Esophagus (tissue), 2 donors: ENCODE measurements around the gene SPINT2. TPM values are rescaled to one million over a fixed set of nuclear protein-coding genes. Genes with fewer than 3 reads are reported as not detected.

Source experiments
- H3K27ac ChIP-seq, 2 donors: one replicate each; pipeline ENCODE4 v1.5.1; 2013; ENCODE audit warnings: low read depth in 2 of 2, mild to moderate bottlenecking in 2 of 2, inconsistent platforms in 1 of 2, low read length in 1 of 2, moderate library complexity in 1 of 2
- H3K27me3 ChIP-seq, 2 donors: one replicate each; pipeline ENCODE4 v1.6.1; 2013; ENCODE audit warnings: low read length in 2 of 2, control low read depth in 1 of 2, mild to moderate bottlenecking in 1 of 2; ENCODE audit not compliant: insufficient read depth in 2 of 2, control insufficient read depth in 1 of 2
- H3K36me3 ChIP-seq, 2 donors: one replicate each; pipeline ENCODE4 v1.6.1; 2013; ENCODE audit warnings: low read length in 1 of 2; ENCODE audit not compliant: control insufficient read depth in 2 of 2, insufficient read depth in 2 of 2
- H3K4me1 ChIP-seq, 2 donors: one replicate each; pipeline ENCODE4 v1.6.1; 2013; ENCODE audit warnings: low read length in 1 of 2; ENCODE audit not compliant: control insufficient read depth in 2 of 2, insufficient read depth in 2 of 2
- H3K4me3 ChIP-seq, 2 donors: one replicate each; pipeline ENCODE4 v1.5.1; 2013; ENCODE audit warnings: low read length in 2 of 2, mild to moderate bottlenecking in 2 of 2, low read depth in 1 of 2, moderate library complexity in 1 of 2
- H3K9me3 ChIP-seq, 2 donors: one replicate each; pipeline ENCODE4 v1.6.1; 2013; ENCODE audit warnings: mild to moderate bottlenecking in 2 of 2, low read depth in 1 of 2, low read length in 1 of 2, moderate library complexity in 1 of 2; ENCODE audit not compliant: control insufficient read depth in 2 of 2, insufficient read depth in 1 of 2
- WGBS, 2 donors: extraction: QIAGEN DNeasy Blood & Tissue Kit; methylation state at CpG; one replicate each; pipeline ENCODE4 v1.1.7; 2013; 5-methylcytosine and 5-hydroxymethylcytosine counted together
- polyA plus RNA-seq, 2 donors: library from polyadenylated mRNA; stranded (reverse); fragments of 200-250 nt; gene quantifications; one replicate each; pipeline ENCODE4 v1.2.3, GENCODE V29; 2013
- donor health status: healthy with polysubstance abuse.
- donor health status: Bipolar disorder and iron deficiency.

SPINT2 gene
- polyA plus RNA-seq, 2 donors, result 230 to 334 TPM

DNA sequence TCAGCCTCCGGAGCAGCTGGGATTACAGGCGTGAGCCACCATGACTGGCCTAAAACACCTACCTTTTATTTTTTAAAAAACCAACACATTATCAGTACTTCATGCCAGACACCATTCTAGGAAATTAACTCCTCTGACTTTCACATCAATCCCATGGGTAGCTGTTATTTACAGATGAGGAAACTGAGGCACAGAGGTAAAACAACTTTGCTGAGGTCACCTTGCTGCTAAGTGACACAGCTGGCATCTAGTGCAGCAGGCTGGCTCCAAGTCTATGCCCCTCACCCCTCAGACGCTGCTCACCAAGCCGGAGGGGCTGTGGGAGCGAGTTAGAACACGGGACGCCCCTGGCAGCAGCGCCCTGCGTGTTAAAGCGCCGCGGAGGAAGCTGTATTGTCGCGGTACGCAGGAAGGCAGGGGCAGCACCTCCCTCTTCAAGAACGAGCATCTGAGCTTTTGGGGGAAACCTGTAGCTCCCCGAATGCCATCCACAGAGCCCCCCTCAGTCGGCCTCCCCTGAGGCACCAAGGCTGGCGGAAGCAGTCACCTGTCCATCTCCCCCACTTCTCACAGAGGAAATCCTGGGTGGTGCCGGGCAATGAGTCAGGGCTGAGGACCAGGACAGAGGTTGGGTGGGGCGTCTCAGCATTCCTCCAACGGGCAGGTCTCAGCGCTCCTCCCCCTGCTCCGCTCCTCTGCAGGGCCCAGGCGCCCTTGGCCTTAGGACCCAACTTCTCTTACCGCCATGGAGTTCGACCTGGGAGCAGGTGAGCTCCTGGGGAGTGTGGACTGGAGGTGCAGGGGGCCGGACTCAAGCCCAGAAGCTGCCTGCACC is 39.4 kb downstream of the SPINT2 start, which contains the start of gene C19orf33:
Gene C19orf33, plus strand, starts transcription at position 735 of the 835 bp plus-strand sequence. Its CDS starts 11 bp downstream, at position 746.
- Histone ChIP-seq H3K9me3 (no peaks in the 10 kb centered on the region), H3K4me3 (peak within 1 kb of the TSS; percentile 55 to 60), H3K27me3 (no peaks in the 10 kb centered on the region), H3K36me3 (peaks cover 4 to 14% of the 10 kb centered on the region in 2 donors), H3K27ac (peak within 1 kb of the TSS; percentile 94 to 96), H3K4me1 (peaks cover 0 to 12% of the 10 kb centered on the region in 2 donors)
- WGBS, 2 donors, result 37 to 40% methylated on average over 28 of the region's 28 CpGs

DNA sequence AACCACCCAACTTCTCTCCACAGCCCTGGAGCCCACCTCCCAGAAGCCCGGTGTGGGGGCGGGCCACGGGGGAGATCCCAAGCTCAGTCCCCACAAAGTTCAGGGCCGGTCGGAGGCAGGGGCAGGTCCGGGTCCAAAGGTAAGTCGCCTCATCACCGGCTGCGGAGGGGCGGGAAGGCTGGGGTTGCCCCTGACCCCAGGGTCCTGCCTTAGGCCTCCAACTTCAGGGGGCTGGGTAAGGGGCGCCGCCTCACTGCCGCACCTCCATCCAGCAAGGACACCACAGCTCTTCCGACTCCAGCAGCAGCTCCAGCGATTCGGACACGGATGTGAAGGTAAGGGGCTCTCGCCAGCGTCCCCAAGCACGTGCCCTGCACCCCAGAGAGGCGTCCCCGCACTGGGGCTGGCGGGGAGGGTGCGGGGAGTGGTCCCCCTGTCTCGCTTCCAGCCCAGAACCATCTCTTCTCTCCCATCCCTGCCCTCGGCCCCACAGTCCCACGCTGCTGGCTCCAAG is 40.0 kb downstream of the SPINT2 start:
- no peaks in the 10 kb centered on the region for H3K27me3 ChIP-seq
- H3K4me1 ChIP-seq, result peaks cover 0 to 6% of the 10 kb centered on the region in 2 donors
- WGBS, 2 donors, result 50 to 53% methylated on average over 27 of the region's 27 CpGs
- H3K27ac ChIP-seq, result peak overlapping the region; percentile 94 to 96
- H3K36me3 ChIP-seq, result peaks cover 10 to 14% of the 10 kb centered on the region in 2 donors
- no peaks in the 10 kb centered on the region for H3K9me3 ChIP-seq
- peak overlapping the region; percentile 55 to 60 for H3K4me3 ChIP-seq

- Histone ChIP-seq H3K27ac (peak overlapping the region; percentile 94 to 96), H3K36me3 (peaks cover 10 to 14% of the 10 kb centered on the region in 2 donors), H3K27me3 (no peaks in the 10 kb centered on the region), H3K4me1 (peaks cover 0 to 6% of the 10 kb centered on the region in 2 donors), H3K9me3 (no peaks in the 10 kb centered on the region), H3K4me3 (peak overlapping the region; percentile 55 to 60)
- WGBS, 2 donors, result 40 to 41% methylated on average over 24 to 29 of the region's 29 CpGs
Observed at GRCh38 chr19:38304866-38305429, 40.6 kb downstream of the SPINT2 start.

GRCh38 chr19:38306236-38306635 is 41.9 kb downstream of the SPINT2 start:
- H3K27ac ChIP-seq, result no peak overlapping the region

GRCh38 chr19:38307076-38307475 is 42.7 kb downstream of the SPINT2 start:
- peak overlapping the region in 1 of 2 donors; percentile 11 for H3K27ac ChIP-seq
- peaks cover 10 to 14% of the 10 kb centered on the region in 2 donors for H3K36me3 ChIP-seq
- 87 to 95% methylated on average over 4 of the region's 4 CpGs for WGBS, 2 donors
- H3K4me1 ChIP-seq, result peaks cover 0 to 6% of the 10 kb centered on the region in 2 donors
- H3K27me3 ChIP-seq, result no peaks in the 10 kb centered on the region
- H3K9me3 ChIP-seq, result no peaks in the 10 kb centered on the region
- no peak overlapping the region for H3K4me3 ChIP-seq

More at GRCh38 chr19:38306236-38306635, 41.9 kb downstream of the SPINT2 start:
- Histone ChIP-seq H3K36me3 (peaks cover 10 to 14% of the 10 kb centered on the region in 2 donors), H3K27me3 (no peaks in the 10 kb centered on the region), H3K4me3 (no peak overlapping the region), H3K9me3 (no peaks in the 10 kb centered on the region), H3K4me1 (peaks cover 0 to 6% of the 10 kb centered on the region in 2 donors)
- 80 to 86% methylated on average over 3 of the region's 3 CpGs for WGBS, 2 donors

GRCh38 chr19:38307597-38307996 is 43.2 kb downstream of the SPINT2 start:
- Histone ChIP-seq H3K4me3 (no peak overlapping the region), H3K4me1 (peaks cover 0 to 6% of the 10 kb centered on the region in 2 donors), H3K27me3 (no peaks in the 10 kb centered on the region), H3K9me3 (no peaks in the 10 kb centered on the region), H3K36me3 (peaks cover 10 to 14% of the 10 kb centered on the region in 2 donors), H3K27ac (no peak overlapping the region)
- WGBS, 2 donors, result 83 to 91% methylated on average over 8 of the region's 8 CpGs

DNA sequence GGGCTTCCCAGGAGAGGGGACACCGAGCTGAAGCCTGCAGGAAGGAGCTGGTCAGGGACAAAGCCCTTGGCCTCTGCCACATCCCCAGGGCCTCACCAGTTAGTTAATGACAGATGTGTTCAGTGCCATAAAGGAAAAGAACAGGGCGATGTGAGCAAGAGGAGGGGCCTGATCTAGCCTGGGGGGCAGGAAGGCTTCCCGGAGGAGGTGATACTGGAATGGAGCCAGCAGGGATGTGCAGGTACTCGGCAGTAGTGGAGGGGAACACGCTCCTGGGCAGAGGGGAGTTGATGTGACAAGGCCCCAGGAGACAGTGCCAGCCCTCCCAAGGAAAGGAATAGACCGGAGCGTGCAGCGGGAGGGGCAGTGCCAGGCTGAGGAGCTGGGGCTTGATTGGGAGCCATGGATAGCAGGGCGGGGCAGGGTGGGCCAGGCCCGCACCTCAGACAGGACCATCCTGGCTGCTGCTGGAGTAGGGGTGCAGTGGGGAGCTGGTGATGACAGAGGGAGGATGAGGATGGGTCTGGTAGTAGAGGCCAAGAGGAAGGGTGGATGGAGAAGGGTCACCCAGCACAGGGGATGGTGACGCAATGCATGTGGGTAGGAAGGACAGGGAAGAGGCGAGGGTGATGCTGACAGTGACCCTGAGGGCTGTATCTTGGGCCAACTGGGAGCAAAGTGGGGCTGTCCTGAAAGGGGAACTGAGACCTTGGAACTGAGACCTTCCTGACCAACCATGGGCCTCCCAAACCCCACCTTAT is 43.8 kb downstream of the SPINT2 start:
- Histone ChIP-seq H3K27ac (no peak overlapping the region), H3K4me1 (peaks cover 0 to 6% of the 10 kb centered on the region in 2 donors), H3K4me3 (no peak overlapping the region), H3K9me3 (no peaks in the 10 kb centered on the region), H3K36me3 (peaks cover 10 to 14% of the 10 kb centered on the region in 2 donors), H3K27me3 (no peaks in the 10 kb centered on the region)
- WGBS, 2 donors, result 80 to 85% methylated on average over 12 of the region's 12 CpGs

DNA sequence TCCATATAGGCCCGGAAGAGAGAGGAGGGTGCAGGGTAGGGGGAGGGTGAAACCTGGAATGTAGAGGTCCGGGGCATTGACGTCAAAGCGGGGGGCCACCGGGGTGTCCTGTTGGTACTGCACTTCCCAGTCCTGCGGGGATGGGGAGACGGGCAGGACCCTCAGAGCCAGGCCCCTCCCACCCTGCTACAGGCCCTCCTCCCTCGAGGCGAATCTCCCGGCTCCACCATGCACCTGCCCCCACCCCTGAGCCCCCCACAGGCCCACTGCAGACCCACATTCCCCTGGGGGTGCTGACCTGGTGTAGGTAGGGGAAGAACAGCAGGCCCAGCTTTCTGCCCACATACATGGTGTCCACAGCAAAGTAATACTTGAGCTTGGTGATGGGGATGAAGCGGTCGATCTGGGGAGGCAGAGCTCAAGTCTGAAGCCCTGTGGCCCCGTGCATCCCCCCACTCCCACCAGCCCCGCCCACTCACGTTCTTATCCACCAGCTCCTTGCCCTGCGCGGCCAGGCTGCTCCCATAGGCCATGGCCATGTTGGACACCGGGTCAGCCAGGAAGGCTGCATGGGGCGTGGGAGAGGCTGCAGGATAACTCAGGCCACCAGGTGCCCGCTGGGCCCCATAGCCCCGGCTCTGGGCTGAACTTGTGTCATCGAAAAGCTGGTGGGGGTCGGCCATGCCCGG is 44.7 kb downstream of the SPINT2 start:
- Histone ChIP-seq H3K27me3 (no peaks in the 10 kb centered on the region), H3K27ac (no peak overlapping the region), H3K9me3 (no peaks in the 10 kb centered on the region), H3K4me3 (no peak overlapping the region), H3K36me3 (peaks cover 10 to 14% of the 10 kb centered on the region in 2 donors), H3K4me1 (peaks cover 0 to 6% of the 10 kb centered on the region in 2 donors)
- WGBS, 2 donors, result 81 to 83% methylated on average over 23 to 24 of the region's 24 CpGs
